ENCODE data around the gene SLC41A2. TPM values are rescaled to one million over a fixed set of nuclear protein-coding genes. Genes with fewer than 3 reads are reported as not detected.
"Not testable (repeated sequence)": the region's sequence is repeated elsewhere in the genome, so short reads cannot be mapped to it uniquely, and the experiment has no call there.

SLC41A2 gene
- total RNA-seq, 4 donors from 2014 or later = 22.4 to 27.8 (median 23.9) TPM

- Histone ChIP-seq H3K27me3 (no peaks in the 10 kb centered on the region), H3K9me3 (no peaks in the 10 kb centered on the region), H3K4me3 (no peak overlapping the region), H3K4me1 (peaks cover 9 to 25% (median 21%) of the 10 kb centered on the region in 4 donors), H3K36me3 (no peaks in the 10 kb centered on the region), H3K27ac (replicated peaks in 1 of 4) (no peak overlapping the region)
- whole genome bisulfite sequencing = 98% methylated on average over 2 of the region's 2 CpGs
- no peak for DNase-seq (ENCODE audit: extremely low spot score)
- intact Hi-C loops (cut with DNase I) = loop anchor here (10.0 kb wide), 1 partner anchor 99 kb away; no protein-coding TSS in a partner anchor
- TF ChIP-seq CTCF (IDR thresholded peaks at IDR 0.05) = no peak
These were observed 2.4 kb downstream of the SLC41A2 start for GRCh38 chr12:104955703-104956102.

GRCh38 chr12:104953323-104953722 is 4.8 kb downstream of the SLC41A2 start:
- Histone ChIP-seq H3K27ac (replicated peaks in 1 of 4) (no peak overlapping the region), H3K4me3 (no peak overlapping the region), H3K36me3 (no peaks in the 10 kb centered on the region), H3K27me3 (no peaks in the 10 kb centered on the region), H3K4me1 (peaks cover 0 to 11% (median 6%) of the 10 kb centered on the region in 4 donors), H3K9me3 (no peaks in the 10 kb centered on the region)
- 77% methylated on average over 2 of the region's 2 CpGs for WGBS
- DNase-seq (ENCODE audit: extremely low spot score) = no peak
- intact Hi-C loops (cut with DNase I) = loop anchor here (10.0 kb wide), 1 partner anchor 101 kb away; no protein-coding TSS in a partner anchor
- TF ChIP-seq POLR2A (IDR thresholded peaks at IDR 0.05; ENCODE audit: low read depth) (no peak), CTCF (IDR thresholded peaks at IDR 0.05) (no peak), POLR2AphosphoS5 (IDR thresholded peaks at IDR 0.05) (no peak), EP300 (IDR thresholded peaks at IDR 0.05) (no peak)

GRCh38 chr12:104952816-104953215 is 5.3 kb downstream of the SLC41A2 start:
- Histone ChIP-seq H3K36me3 (no peaks in the 10 kb centered on the region), H3K4me1 (peaks cover 0 to 11% (median 5%) of the 10 kb centered on the region in 4 donors), H3K4me3 (no peak overlapping the region), H3K27ac (replicated peaks in 1 of 4) (no peak overlapping the region), H3K27me3 (no peaks in the 10 kb centered on the region), H3K9me3 (no peaks in the 10 kb centered on the region)
- intact Hi-C loops (cut with DNase I) = loop anchor here (10.0 kb wide), 1 partner anchor 102 kb away; no protein-coding TSS in a partner anchor
- 91% methylated on average over 3 of the region's 3 CpGs for WGBS
- TF ChIP-seq POLR2AphosphoS5 (IDR thresholded peaks at IDR 0.05) = no peak
- TF ChIP-seq POLR2A (IDR thresholded peaks at IDR 0.05; ENCODE audit: low read depth) = no peak
- no peak for TF ChIP-seq EP300 (IDR thresholded peaks at IDR 0.05)
- TF ChIP-seq CTCF (IDR thresholded peaks at IDR 0.05) = no peak
- DNase-seq (ENCODE audit: extremely low spot score) = no peak

GRCh38 chr12:104951759-104952509 is 6.2 kb downstream of the SLC41A2 start:
- H3K4me3 ChIP-seq = no peak overlapping the region
- peaks cover 0 to 3% (median 0%) of the 10 kb centered on the region in 4 donors for H3K4me1 ChIP-seq
- intact Hi-C loops (cut with DNase I) = loop anchor here (10.0 kb wide), 1 partner anchor 103 kb away; no protein-coding TSS in a partner anchor
- H3K27ac ChIP-seq (replicated peaks in 1 of 4) = no peak overlapping the region
- H3K27me3 ChIP-seq = no peaks in the 10 kb centered on the region
- TF ChIP-seq CTCF (IDR thresholded peaks at IDR 0.05) (no peak), EP300 (IDR thresholded peaks at IDR 0.05) (no peak), POLR2A (IDR thresholded peaks at IDR 0.05; ENCODE audit: low read depth) (no peak), POLR2AphosphoS5 (IDR thresholded peaks at IDR 0.05) (no peak)
- WGBS = 87% methylated on average over 5 of the region's 5 CpGs
- no peaks in the 10 kb centered on the region for H3K36me3 ChIP-seq
- no peaks in the 10 kb centered on the region for H3K9me3 ChIP-seq
- no peak for DNase-seq (ENCODE audit: extremely low spot score)

GRCh38 chr12:104948716-104949115 is 9.4 kb downstream of the SLC41A2 start:
- intact Hi-C loops (cut with DNase I); H3K27me3 ChIP-seq; H3K27ac ChIP-seq (replicated peaks in 1 of 4); H3K4me3 ChIP-seq; H3K4me1 ChIP-seq; DNase-seq (ENCODE audit: extremely low spot score); H3K36me3 ChIP-seq; H3K9me3 ChIP-seq: not testable (repeated sequence)
- WGBS = 96% methylated on average over 4 of the region's 4 CpGs
